ENCODE data around the gene CD81. TPM values are rescaled to one million over a fixed set of nuclear protein-coding genes. Genes with fewer than 3 reads are reported as not detected.

CD81 gene
- total RNA-seq, 2 donors from 2014 or later: 498 to 842 TPM

DNA sequence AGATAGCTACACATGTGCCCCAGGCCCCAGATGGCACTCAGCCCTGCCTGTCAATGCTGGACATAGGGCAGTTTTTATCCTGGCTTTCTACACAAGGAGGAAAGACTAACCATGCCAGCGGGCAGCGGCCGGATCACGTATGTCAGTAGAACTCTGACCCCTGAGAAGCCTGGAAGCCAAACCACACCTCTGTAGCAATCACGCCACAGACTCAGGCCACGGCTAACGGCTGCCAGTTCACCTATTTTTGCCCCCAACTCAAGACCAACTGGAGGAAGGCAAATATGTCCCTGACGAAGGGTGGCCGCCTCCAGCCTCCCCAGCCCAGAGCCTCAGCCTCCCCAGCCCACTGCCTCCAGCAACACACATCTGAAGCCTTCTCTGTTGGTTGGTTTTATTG lies 7.2 kb upstream of the CD81 start:
- ATAC-seq (ENCODE audit: insufficient number of reproducible peaks, low FRiP score, low read depth) (no peak), DNase-seq (ENCODE audit: low spot score) (no peak)
- no peaks in the 10 kb centered on the region for H3K27me3 ChIP-seq (replicated peaks; ENCODE audit: insufficient read depth)
- no peak overlapping the region for H3K27ac ChIP-seq
- peaks cover 5 to 18% of the 10 kb centered on the region in 2 donors for H3K4me1 ChIP-seq (ENCODE audit: control insufficient read depth in 1 of 2, low read depth in 2 of 2)
- H3K4me3 ChIP-seq: no peak overlapping the region
- TF ChIP-seq, protein P1, sequence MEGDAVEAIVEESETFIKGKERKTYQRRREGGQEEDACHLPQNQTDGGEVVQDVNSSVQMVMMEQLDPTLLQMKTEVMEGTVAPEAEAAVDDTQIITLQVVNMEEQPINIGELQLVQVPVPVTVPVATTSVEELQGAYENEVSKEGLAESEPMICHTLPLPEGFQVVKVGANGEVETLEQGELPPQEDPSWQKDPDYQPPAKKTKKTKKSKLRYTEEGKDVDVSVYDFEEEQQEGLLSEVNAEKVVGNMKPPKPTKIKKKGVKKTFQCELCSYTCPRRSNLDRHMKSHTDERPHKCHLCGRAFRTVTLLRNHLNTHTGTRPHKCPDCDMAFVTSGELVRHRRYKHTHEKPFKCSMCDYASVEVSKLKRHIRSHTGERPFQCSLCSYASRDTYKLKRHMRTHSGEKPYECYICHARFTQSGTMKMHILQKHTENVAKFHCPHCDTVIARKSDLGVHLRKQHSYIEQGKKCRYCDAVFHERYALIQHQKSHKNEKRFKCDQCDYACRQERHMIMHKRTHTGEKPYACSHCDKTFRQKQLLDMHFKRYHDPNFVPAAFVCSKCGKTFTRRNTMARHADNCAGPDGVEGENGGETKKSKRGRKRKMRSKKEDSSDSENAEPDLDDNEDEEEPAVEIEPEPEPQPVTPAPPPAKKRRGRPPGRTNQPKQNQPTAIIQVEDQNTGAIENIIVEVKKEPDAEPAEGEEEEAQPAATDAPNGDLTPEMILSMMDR (IDR thresholded peaks at IDR 0.05): no peak
- no peaks in the 10 kb centered on the region for H3K36me3 ChIP-seq
- no peaks in the 10 kb centered on the region for H3K9me3 ChIP-seq

DNA sequence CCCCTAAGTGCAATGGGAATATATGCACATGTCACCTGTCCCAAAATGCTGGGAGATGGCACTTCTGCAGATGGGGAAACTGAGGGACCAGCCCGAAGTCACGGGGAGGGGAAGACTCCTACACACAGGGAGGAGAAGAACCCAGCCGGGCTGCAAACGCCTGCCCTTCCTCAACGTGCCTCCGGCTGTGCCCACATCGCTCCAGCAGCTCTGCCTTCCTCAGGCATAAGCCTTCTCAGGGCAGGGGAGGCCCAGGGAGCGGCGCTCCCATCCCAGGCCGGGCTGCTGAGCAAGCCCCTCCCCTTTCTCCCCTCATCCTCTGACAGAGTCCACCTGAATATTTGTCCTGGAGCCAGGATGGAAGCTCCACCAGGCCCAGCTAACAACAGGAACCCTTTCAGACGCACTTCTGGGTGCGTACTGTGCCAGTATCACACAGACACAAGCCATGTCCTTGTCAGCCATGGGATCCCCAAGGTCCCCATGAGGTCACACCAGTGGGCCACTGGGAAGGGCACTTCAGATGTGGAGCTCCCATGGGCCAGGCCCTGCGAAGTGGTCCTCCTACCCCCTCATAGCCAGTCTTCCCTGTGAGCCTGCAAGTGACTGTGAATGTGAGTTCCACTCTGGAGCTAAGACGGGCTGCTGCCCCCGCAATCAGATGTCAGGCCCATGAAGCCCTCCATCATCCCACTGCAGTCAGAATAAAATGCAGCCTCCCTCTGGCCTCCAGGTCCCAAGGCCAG lies 2.5 kb upstream of the CD81 start:
- H3K9me3 ChIP-seq: no peaks in the 10 kb centered on the region
- H3K36me3 ChIP-seq: no peaks in the 10 kb centered on the region
- TF ChIP-seq, protein P1 (IDR thresholded peaks at IDR 0.05): no peak
- H3K27me3 ChIP-seq (replicated peaks; ENCODE audit: insufficient read depth): no peaks in the 10 kb centered on the region
- H3K4me1 ChIP-seq (ENCODE audit: control insufficient read depth in 1 of 2, low read depth in 2 of 2): peaks cover 5 to 14% of the 10 kb centered on the region in 2 donors
- no peak overlapping the region for H3K27ac ChIP-seq
- H3K4me3 ChIP-seq: no peak overlapping the region
- no peak for ATAC-seq (ENCODE audit: insufficient number of reproducible peaks, low FRiP score, low read depth)
- DNase-seq (ENCODE audit: low spot score): no peak

- DNase-seq (ENCODE audit: low spot score) (no peak), ATAC-seq (ENCODE audit: insufficient number of reproducible peaks, low FRiP score, low read depth) (no peak)
- Histone ChIP-seq H3K27ac (no peak overlapping the region), H3K9me3 (no peaks in the 10 kb centered on the region), H3K36me3 (no peaks in the 10 kb centered on the region), H3K4me1 (ENCODE audit: control insufficient read depth in 1 of 2, low read depth in 2 of 2) (peaks cover 13 to 22% of the 10 kb centered on the region in 2 donors), H3K27me3 (replicated peaks; ENCODE audit: insufficient read depth) (no peaks in the 10 kb centered on the region), H3K4me3 (no peak overlapping the region)
- TF ChIP-seq, protein P1 (IDR thresholded peaks at IDR 0.05): no peak
These were observed 1.7 kb upstream of the CD81 start for GRCh38 chr11:2375341-2375853.

DNA sequence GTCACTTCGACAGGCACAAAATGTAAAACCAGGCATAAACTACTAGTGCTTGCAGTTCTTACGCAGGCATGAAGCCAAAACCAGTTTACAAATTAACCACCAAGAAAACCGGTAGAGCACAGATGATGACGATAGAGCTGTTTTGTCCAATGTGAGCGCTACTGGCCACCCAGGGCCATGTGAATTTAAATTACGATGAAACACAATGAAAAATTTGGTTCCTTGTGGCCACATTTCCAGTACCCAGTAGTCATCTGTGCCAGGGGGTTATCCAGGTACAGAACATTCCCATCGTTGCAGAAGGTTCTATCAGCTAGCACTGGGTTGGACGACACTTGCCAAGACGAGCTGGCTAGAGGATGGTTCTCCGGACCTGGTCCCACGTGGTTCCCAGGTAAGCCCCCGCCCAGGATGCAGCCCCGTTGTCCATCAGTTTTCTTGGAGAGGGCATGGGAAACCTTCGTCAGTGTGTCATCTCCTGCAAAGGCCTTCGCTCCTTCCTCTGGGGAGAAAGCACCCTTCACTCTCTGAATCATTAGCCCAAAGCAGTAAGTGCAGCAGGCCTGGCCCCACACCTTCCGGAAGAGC lies 1.1 kb upstream of the CD81 start:
- peaks cover 17 to 29% of the 10 kb centered on the region in 2 donors for H3K4me1 ChIP-seq (ENCODE audit: control insufficient read depth in 1 of 2, low read depth in 2 of 2)
- no peak overlapping the region for H3K4me3 ChIP-seq
- no peak overlapping the region for H3K27ac ChIP-seq
- ATAC-seq (ENCODE audit: insufficient number of reproducible peaks, low FRiP score, low read depth) (no peak), DNase-seq (ENCODE audit: low spot score) (no peak)
- no peaks in the 10 kb centered on the region for H3K27me3 ChIP-seq (replicated peaks; ENCODE audit: insufficient read depth)
- H3K36me3 ChIP-seq: no peaks in the 10 kb centered on the region
- TF ChIP-seq, protein P1 (IDR thresholded peaks at IDR 0.05): no peak
- no peaks in the 10 kb centered on the region for H3K9me3 ChIP-seq

Data from thoracic aorta (tissue), 2 donors.